ENCODE data around the gene PAPSS2.

PAPSS2 gene

DNA sequence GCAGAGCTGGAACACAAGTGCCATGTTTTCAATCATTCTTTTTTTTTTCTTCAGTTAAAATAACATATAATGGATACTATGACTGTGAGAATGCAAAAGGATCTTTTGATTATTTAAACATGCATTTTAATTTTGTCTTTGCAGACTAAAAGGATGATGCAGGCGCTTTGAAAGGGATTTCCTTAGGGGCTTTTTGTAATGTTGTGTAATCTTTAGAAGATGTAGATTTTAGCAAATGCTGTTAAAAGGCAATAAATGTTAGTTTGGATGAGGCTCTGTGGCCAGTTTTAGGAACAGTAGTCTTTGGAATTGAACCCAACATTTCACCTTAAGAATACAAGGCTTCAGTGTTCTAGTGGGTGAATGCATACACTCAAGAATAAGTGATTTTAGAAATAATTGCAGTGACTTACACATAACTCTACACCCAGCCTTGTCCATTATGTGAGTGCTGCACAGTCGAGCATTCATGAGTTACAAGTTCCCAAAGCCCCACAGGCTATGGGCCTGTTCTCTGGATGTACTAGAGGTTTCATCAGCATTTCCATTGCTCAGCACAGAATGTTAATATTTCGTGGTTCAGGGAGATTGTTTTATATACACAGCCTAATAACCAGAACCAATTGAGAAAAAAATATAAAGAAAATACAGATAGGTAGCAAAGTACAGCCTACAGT is 11.6 kb downstream of the PAPSS2 start:
- DNase-seq (ENCODE audit: low read depth): no peak

DNA sequence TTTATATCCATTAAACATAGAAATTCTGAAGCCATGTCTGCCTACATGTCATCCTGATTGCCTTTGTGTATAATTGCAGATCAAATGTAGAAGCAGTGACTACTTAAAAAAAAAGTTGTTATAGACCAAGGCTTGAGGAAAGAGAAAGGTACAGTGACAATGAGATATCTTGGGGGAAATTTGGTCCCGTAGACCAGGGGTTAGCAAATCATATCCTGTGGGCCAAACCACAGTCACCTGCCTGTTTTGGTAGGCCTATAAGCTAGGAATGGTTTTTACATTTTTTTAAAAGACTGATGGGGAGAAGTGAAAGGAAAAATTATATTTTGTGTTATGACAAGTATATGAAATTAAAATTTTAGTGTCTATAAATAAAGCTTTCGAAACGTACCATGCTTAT is 12.9 kb downstream of the PAPSS2 start:
- no peak for DNase-seq (ENCODE audit: low read depth)

DNA sequence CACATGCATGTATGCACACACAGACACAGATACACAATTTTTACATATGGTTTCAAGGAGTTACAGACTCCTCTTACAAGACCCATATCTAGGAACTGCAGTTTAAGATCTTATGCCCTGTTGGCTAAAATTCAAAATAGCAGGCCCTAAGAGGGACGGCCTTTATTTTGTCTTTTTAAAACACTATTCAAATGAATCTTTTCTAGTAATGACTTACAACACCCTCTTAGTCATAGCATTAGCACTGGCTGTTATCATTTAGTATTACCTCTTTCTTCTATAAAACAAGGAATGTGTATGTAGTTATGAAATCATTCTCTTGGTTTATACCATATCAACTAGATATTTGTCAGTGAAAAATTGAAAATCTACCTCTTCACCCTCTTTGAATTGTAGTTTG is 15.3 kb downstream of the PAPSS2 start:
- DNase-seq (ENCODE audit: low read depth): no peak

DNA sequence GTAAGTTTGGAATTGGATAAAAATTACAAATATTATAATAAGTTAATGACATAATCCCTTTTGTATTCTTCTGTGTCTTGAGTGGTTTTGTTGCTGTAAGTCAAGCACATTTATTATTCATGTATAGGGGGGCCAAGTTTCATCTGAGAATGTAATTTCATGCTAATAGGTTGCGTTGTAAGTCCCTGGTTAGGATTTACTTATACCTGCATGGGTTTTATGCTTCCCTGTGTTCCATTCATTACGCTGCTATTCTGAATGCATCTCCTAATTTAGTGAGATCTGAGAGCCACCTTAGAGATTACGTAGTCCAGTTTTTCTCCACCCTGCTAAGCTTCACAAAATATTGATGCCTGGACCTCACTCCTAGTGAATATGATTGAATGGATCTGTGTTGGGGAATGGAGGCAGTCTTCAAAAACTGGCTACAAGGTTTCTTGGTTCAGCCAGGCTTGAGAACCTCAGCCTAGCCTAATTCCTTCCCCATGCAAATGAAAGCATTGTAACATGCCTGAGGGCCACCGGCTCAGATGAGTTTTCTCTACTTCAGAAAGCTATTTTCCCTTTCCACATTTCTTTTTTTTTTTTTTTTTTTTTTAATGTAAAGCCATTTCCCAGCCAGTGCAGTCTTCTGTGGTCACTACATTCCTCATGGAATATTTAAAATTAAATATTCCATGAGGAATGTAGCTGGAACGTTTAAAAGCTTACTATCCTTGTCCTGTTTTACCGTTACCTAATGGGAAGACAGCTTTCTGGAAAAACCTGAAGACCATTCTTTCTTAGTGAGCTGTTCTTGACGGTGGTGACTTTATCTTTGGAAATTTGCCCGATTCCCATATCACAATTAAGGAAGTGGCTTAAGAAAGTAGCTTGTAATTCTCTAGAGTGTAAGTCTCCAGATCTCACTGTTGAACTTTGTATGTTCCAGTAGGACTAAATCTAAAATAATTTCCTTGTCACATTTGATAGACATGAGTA is 16.0 kb downstream of the PAPSS2 start:
- DNase-seq (ENCODE audit: low read depth): no peak

DNA sequence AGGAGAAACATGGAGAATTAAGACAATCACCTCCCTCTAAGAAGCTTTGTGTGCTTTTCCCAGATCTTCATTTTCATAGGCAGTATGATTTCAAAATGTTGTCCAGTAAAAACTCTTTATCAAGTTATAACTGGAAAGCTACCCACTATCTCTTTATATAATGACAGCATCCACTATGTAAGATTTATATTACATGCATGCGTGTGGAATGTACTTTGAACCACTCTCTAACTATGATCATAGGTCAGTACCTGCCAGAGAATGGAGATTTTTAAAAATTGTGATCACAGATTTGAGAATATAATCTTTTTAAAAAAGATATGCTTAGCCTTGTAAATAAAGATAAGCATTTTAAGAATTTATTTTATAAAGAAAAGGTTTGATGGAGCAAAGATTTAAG is 17.9 kb downstream of the PAPSS2 start:
- DNase-seq (ENCODE audit: low read depth): no peak

DNA sequence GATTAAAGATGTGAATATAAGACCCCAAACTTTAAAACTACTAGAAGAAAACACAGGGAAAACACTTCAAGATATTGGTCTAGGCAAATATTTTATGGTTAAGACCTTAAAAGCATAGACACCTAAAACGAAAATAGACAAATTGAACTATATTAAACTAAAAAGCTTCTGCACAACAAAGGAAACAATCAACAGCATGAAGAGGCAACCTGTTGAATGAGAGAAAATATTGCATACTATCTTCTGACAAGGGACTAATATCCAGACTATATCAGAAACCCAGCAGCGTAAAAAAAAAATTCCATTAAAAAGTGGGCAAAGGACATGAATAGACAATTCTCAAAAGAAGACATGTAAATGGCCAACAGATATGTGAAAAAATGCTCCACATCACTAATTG is 18.6 kb downstream of the PAPSS2 start:
- DNase-seq (ENCODE audit: low read depth): no peak

DNA sequence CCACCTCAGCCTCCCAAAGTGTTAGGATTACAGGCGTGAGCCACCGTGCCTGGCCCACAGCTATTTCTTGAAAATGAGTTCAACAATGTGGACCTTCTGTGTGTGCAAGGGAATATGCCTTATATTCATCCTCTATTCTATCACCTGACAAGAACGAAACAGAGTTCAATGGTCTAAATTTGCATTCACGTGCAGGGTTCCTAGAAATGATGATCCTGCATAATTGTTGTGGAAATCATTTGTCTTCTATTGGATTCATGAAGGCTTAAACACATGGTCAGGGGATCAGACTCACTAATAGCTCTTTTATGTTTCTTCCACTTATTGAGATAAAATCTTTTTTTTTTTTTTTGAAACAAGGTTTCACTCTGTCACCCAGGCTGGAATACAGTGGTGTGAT is 23.7 kb downstream of the PAPSS2 start:
- no peak for DNase-seq (ENCODE audit: low read depth)

DNA sequence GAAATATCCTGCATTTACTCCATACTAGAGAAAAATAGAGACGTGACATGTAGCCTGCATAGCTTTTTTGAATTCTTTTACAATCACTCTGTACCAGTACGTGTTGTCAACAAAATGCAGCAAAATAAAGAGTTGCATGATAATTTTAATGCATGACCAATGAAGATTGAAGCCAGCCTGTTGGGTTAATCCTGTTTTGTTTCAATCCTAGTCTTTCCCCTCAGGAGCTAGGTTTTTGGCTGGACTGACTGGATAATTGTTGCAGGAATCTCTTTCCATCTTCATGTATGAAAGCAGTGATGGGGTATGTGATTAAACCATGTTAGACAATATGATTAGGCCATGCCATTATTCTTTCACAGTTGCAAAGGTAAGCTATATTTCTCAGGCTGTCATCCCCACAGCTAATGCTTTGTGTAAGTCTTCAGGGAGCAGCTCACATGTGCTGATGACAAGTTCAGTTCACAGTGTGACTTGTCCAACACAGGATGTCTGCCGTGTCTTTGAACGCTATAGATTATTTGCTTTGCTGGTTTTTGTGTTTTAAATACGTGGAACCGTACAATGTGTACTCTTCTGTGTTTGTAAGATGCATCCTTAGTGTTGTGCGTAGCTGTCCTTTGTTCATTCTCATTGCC is 24.4 kb downstream of the PAPSS2 start:
- DNase-seq (ENCODE audit: low read depth): no peak

DNA sequence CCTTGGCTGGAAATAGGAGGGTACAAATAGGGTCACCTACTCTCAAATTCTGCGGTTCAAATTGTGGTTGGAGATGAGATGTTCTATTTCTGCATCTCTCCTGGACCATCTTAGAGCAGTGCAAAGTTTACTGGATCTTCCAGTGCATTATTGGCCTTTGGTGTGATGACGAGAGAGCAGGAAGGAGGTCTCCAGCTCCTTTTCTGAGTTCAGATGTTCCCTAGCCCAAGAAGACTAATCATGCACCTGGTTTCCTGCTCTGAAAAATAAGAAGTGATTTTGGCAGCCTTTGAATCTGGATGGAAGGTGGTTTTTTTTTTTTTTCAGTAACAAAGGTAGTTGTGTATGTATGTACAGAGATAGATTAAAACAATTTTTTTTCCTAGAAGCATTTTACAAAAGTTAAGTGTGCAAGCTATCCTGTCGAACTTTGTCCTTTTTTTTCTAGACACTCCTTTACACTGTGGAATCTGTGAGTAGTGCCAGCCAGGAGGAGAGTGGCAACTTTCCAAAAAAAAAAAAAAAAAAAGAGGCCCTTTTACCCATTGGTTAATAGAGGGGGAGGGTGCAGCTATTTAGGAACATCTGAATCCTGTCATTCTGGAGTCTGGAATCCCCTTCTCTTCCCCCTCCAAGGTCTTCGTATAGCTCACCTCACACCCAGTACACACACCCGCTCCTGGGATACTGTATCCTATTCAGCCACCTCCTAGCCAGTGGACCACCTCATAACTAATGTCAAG is 26.3 kb downstream of the PAPSS2 start:
- no peak for DNase-seq (ENCODE audit: low read depth)

DNA sequence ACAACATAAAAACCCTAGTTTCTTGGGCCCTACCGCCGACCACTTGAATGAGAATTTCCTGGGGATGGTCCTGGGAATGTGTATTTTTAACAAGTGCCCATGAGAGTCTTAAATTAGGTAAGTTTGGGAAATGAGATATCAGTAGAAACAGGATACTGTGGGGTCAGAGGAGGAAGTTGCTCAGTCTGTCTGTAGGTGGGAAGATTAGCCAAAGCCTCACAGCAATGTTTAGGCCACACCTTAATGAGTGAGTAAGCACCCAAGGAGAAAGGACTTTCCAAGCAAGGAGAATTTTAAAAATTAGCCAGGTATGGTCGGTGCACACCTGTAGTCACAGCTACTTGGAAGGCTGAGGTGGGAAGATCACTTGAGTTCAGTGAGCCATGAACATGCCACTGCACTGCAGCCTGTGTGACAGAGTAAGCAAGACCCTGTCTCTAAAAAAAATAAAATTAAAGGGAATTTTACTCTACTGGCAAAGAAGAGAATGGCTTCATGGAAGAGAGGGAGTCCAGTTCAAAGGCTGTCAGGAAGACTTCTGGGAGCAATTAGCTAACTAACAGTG is 31.9 kb downstream of the PAPSS2 start:
- no peak for DNase-seq (ENCODE audit: low read depth)

DNA sequence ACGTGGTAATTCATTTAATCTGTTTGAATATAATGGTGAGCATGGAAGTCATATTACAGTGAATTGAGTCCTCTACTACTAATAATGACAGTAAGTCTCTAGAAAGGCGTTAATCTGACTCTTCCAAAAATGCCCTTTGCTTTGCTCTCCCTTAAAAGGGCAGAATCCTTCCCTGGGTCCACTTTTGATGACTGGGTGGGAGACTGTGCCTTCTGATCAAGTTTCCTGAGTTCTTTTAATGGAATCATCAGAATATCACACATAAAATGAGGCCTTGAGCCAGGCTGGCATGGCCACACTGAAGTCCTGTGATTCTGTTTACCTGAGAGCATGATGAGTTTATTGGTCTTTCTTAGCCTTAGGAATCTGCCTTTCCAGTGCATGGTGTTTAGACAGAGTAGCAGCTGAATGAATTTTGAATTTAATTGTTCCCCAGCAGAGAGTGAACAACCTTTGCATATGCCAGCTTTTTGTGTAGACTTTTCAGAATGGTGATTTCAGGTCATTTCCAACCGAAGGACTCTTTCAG is 33.3 kb downstream of the PAPSS2 start:
- no peak for DNase-seq (ENCODE audit: low read depth)

DNA sequence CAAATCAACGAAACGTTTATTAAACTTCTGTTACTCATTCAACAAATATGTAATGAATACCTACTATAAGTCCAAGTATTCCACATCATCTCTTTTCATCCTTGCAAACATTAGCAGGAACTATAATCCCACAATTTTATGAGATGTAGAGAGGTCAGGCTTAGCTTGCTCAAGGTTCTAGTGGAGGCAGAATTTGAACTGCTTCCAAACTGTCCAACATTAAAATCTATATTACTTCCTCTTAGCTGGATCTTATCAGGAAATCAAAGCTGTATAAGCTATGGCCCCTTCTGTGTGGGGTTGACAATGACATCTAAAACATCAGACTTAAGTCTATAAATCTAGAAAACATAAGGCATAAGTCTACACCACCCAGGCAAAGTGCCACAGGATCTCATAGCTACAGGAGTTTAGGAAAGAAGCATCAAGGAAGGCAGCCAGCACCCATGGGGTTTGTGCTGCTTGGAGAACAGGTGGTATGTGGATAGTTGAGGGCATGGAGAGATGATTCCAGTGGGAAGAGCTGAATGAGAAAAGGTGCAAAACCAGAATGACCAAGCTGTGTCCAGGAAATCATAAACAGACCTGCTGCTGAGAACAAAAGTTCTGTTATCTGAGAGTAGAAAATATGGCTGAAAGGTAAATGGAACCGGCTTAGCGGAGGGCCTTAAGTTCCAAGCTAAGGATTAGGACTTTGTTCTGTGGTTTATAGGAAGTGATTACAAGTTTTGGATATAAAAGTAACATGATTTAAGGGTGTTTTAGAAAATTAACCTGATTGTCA is 34.5 kb downstream of the PAPSS2 start:
- no peak for DNase-seq (ENCODE audit: low read depth)

DNA sequence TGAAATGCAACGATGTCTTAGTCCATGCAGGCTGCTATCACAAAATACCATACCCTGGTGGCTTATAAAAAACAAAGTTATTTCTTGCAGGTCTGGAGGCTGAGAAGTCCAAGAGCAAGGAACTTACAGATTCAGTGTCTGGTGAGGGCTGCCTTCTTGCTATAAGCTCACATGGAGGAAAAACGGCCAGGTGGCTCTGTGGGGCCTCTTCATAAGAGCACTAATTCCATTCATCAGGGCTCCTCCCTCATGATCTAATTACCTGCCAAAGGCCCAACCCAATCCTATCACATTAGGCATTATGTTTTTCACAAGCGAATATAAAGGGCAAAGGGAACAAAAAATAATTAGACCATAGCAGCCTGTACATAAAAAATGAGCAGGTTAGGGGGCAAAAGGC is 35.4 kb downstream of the PAPSS2 start:
- no peak for DNase-seq (ENCODE audit: low read depth)

DNA sequence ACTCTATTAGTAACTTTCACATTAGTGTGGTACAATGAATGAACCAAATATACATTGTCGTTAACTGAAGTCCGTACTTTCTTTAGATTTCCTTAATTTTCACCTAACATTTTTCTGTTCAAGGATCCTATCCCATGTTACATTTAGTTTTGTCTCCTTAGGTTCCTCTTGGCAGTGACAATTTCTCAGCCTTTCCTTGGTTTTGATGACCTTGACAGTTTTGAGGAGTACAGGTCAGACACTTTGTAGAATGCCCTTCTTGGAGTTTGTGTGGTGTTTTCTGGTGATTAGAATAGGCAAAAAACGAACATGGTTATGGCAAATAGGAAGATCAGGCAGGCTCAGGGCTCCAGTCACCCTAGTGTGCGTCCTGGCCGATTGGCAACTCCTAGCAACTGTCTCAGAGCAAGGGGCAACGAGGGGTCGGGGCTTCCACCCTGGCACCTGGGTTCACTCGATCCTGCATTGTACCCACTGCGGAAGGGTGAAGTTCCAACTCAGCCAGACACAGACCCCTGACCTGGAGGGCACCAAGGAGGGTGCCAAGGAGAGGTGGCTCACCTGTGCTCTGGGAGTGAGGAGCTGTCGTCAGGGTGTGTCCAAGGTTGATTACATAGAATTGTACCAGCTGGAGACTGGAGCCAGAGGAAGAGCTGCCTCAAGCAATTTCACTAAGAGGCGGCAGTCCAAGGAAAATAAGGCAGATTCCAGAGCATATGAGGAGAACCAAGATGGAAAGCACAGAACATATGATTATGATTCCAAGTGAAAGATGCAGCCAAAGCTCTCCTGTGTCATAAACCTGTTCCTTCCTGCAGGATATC is 37.5 kb downstream of the PAPSS2 start:
- DNase-seq (ENCODE audit: low read depth): no peak

DNA sequence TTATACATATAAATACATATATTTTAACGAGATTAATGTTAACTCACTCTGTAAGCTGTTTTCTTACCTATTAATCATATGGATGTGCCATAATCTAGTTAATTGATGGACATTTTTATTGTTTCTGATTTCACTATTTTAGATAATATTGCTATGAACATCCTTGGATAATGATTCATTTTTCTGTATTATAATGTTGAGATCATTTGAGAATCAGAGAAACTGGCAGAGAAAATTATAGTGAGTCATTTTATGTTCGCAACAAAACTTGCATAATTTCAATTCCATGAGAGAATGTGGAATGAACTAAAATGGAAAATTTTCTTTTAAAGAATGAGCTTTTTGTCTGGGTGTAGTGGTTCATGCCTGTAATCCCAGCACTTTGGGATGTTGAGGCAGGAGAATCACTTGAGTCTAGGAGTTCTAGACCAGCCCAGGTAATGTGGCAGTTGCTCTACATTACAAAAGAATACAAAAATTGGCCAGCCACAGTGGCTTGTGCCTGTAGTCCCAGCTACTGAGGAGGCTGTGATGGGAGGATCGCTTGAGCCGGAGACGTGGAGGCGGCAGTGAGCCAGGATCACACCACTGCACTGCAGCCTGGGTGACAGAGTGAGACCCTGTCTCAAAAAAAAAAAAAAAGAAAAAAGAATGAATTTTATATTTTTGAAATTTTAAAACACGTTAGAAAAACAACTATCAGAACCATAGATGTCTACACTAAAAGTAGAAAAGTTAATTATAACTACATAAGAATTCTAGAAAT is 40.5 kb downstream of the PAPSS2 start:
- DNase-seq (ENCODE audit: low read depth): no peak

DNA sequence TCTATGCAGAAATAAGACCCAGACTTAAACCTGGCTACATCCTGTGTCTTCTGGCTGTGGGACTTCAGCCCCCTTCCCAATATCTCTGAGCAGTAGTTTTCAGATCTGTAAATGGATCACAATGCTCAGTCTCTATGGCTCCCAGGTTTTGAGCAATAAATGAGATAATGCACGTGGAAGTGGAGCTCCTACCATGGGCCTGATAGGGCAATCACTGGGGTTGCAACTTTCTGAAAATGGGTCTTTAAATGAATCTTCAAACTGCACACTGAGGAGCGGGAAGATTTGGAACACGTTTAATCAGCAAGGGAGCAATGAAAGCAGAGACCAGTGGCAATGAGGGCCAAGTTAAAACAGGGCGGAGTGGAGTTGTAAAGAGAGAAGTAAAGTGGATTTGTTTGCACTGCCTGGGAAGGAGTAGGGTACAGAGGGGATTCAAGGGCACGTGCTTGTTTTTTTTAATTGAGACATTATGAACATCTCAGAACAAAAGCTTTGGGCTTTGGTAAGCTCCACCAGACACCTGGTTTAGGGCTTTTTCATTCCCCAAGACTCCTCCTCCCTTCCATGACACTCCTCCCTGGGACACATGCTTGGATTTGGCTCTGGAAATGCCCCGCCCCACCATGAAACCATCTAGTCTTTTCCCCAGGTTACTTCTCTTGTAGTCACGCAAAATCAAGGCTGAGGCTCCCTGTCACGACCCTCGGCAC is 42.7 kb downstream of the PAPSS2 start:
- DNase-seq (ENCODE audit: low read depth): no peak

DNA sequence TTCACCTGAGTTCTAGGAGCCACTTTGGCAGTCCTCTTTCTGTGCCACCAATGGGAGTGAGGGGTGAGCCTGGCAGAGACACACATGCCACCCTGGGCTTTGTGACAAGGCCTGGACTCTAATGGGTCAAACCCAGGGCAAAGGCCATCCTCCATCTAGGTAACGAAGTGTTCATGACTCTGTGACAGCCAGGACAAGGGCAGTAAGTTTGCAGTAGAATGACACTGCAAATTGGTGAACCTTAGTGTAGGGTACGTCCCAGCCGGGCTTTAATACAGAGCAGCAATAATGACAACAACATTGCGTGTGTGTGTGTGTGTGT is 43.3 kb downstream of the PAPSS2 start:
- DNase-seq (ENCODE audit: low read depth): no peak

DNA sequence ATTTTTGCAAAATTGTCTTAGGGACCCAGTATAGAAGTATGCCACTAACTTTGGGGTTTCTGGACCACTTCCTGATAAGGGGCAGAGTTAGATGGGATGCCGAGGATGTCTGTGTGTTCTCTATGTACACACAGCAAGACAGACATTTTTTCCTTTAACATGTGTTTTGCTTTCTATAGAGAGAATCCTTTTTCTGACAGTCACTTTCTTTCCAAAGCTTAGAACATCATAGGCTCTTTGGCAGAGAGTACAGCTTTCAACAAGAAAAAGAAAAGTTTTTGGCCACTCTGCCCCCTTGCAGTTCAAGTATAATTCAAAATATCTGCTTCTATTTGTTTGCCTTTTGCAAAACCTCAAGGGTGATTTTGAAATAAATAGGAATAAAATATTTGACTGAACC is 44.1 kb downstream of the PAPSS2 start:
- no peak for DNase-seq (ENCODE audit: low read depth)

DNA sequence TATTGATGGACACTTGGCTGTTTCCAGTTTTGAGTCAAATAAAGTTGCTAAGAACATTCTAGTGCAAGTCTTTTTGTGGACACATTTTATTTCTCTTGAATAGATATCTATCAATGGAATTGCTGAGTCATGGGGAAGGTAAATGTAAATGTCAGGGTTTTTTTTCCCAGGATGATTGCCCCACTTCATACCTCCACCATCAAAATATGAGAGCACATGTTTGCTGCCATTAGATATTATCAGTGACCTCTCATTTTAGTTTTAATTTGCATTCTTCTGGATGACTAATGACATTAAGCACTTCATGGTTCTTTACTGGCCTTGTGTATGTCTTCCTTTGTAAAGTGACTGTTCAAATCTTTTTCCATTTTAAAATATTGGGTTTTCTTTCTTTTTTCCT is 45.7 kb downstream of the PAPSS2 start:
- no peak for DNase-seq (ENCODE audit: low read depth)
